SU-DHL-6 (cell line): ENCODE results near the gene OR4K17.

ENCODE experiments used
- CTCF ChIP-seq: fragments of 200-600 bp; sonication (generic); IDR thresholded peaks from one replicate; pipeline ENCODE4 v1.5.1; 2017; ENCODE audit warnings: antibody characterized with exemption, mild to moderate bottlenecking, low read length, moderate library complexity; ENCODE audit not compliant: insufficient read depth, poor library complexity, severe bottlenecking
- EZH2phosphoT487 ChIP-seq: fragments of 200-600 bp; sonication (generic), shearing (Covaris generic); conservative IDR thresholded peaks from 2 replicates; pipeline ENCODE4 v1.6.1; 2018; ENCODE audit warnings: mild to moderate bottlenecking, antibody characterized with exemption, low read length, moderate library complexity, mixed read lengths

GRCh38 chr14:20110438-20110837 is at the start of gene OR4K17:
- TF ChIP-seq CTCF (no peak), EZH2phosphoT487 (no peak)
